Kidney (tissue), 14 donors: ENCODE results near the gene MYO9B. TPM values are rescaled to one million over a fixed set of nuclear protein-coding genes. Genes with fewer than 3 reads are reported as not detected.

Experiments
- DNase-seq, 5 donors: peaks; one replicate each; pipeline ENCODE4 v3.0.0-alpha.2; 2013 to 2020
- FAIRE-seq: peaks from 2 replicates; lab custom pipeline; 2012; peaks lifted over from hg19 to GRCh38; lab: Jason Lieb, UNC
- H3K27ac ChIP-seq, 2 donors: one replicate each; pipeline ENCODE4 v1.7.0; 2013; ENCODE audit warnings: low read depth in 2 of 2, low read length in 2 of 2, inconsistent platforms in 1 of 2
- H3K27me3 ChIP-seq: one replicate; pipeline ENCODE4 v1.7.1; 2013; ENCODE audit warnings: low read length, inconsistent platforms; ENCODE audit not compliant: control insufficient read depth, insufficient read depth
- H3K36me3 ChIP-seq, 3 donors: one replicate each; pipeline versions ENCODE4 v1.7.0 to v1.7.1; 2013; ENCODE audit warnings: low read length in 3 of 3, control low read depth in 1 of 3, inconsistent platforms in 1 of 3; ENCODE audit not compliant: insufficient read depth in 3 of 3, control insufficient read depth in 2 of 3
- H3K4me1 ChIP-seq, 3 donors: one replicate each; pipeline versions ENCODE4 v1.7.0 to v1.7.1; 2013; ENCODE audit warnings: low read length in 3 of 3, inconsistent platforms in 1 of 3, low read depth in 1 of 3; ENCODE audit not compliant: control insufficient read depth in 2 of 3, insufficient read depth in 2 of 3
- H3K4me3 ChIP-seq, 3 donors: one replicate each; pipeline versions ENCODE4 v1.7.0 to v1.8.1; 2013; ENCODE audit warnings: low read length in 3 of 3, control low read depth in 1 of 3, inconsistent platforms in 1 of 3
- H3K9ac ChIP-seq, 3 donors: one replicate each; pipeline versions ENCODE4 v1.7.0 to v1.7.1; 2013; ENCODE audit warnings: low read length in 3 of 3, control low read depth in 1 of 3, inconsistent platforms in 1 of 3
- H3K9me3 ChIP-seq, 3 donors: one replicate each; pipeline versions ENCODE4 v1.7.0 to v1.7.1; 2013; ENCODE audit warnings: low read length in 3 of 3, control low read depth in 1 of 3, inconsistent platforms in 1 of 3; ENCODE audit not compliant: control insufficient read depth in 2 of 3, insufficient read depth in 1 of 3
- intact Hi-C: fragments of 100-400 bp; cut with DNase I; formaldehyde crosslinking; loops from one replicate; pipeline ENCODE4 v1.11.1; 2022
- polyA plus RNA-seq: library from polyadenylated mRNA; stranded (reverse); fragments of 350-450 nt; fragmentation: Illumina TruSeq; extraction: RNeasy Lipid Tissue Mini Kit (QIAGEN cat#74804); gene quantifications from one replicate; pipeline ENCODE4 v1.2.3, GENCODE V29; 2014; ENCODE audit warnings: low read depth, low replicate concordance; ENCODE audit not compliant: insufficient read depth
- total RNA-seq: library from RNA; stranded (reverse); fragmentation: NEBNext Ultra II Directional; extraction: Animal tissue kit (Norgen Biotek cat#: 25700); gene quantifications from one replicate; pipeline ENCODE4 v1.2.1, GENCODE V29; 2021
- TF ChIP-seq, protein P1 (sequence below): IDR thresholded peaks from 3 replicates; pipeline ENCODE4 v1.5.1; 2012; ENCODE audit warnings: mild to moderate bottlenecking, moderate library complexity, borderline replicate concordance; ENCODE audit not compliant: insufficient read depth; ENCODE audit errors: extremely low read depth
- donor health status: control.
- donor health status: control.
- donor health status: control.
- donor health status: control.
- donor health status: control.
- donor health status: DM: yes; HTN: yes; CAD: no.
- donor health status: Normal renal cell carcinoma (clear cell type).

The MYO9B gene
- total and polyA plus RNA-seq, 2 donors from 2014 or later = 14.7 to 68.1 TPM

- Histone ChIP-seq H3K4me1 (no peaks in the 10 kb centered on the region), H3K27ac (no peak overlapping the region), H3K9me3 (peaks cover 0 to 19% (median 0%) of the 10 kb centered on the region in 3 donors), H3K4me3 (no peak overlapping the region), H3K27me3 (no peaks in the 10 kb centered on the region), H3K36me3 (peaks cover 7 to 21% (median 13%) of the 10 kb centered on the region in 3 donors), H3K9ac (no peak overlapping the region)
- intact Hi-C loops = loop anchor here (10.0 kb wide), 1 partner anchor 224 kb away; the partner anchor contains the start of gene ANKLE1
- DNase-seq (no peak), FAIRE-seq (no peak)
- TF ChIP-seq, protein P1, sequence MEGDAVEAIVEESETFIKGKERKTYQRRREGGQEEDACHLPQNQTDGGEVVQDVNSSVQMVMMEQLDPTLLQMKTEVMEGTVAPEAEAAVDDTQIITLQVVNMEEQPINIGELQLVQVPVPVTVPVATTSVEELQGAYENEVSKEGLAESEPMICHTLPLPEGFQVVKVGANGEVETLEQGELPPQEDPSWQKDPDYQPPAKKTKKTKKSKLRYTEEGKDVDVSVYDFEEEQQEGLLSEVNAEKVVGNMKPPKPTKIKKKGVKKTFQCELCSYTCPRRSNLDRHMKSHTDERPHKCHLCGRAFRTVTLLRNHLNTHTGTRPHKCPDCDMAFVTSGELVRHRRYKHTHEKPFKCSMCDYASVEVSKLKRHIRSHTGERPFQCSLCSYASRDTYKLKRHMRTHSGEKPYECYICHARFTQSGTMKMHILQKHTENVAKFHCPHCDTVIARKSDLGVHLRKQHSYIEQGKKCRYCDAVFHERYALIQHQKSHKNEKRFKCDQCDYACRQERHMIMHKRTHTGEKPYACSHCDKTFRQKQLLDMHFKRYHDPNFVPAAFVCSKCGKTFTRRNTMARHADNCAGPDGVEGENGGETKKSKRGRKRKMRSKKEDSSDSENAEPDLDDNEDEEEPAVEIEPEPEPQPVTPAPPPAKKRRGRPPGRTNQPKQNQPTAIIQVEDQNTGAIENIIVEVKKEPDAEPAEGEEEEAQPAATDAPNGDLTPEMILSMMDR = no peak
Observed at GRCh38 chr19:17060802-17061201, 14.8 kb upstream of the MYO9B start.

GRCh38 chr19:17061205-17061604 is 14.4 kb upstream of the MYO9B start:
- no peak for DNase-seq
- Histone ChIP-seq H3K36me3 (peaks cover 7 to 21% (median 13%) of the 10 kb centered on the region in 3 donors), H3K4me1 (no peaks in the 10 kb centered on the region), H3K9me3 (peaks cover 0 to 19% (median 0%) of the 10 kb centered on the region in 3 donors), H3K27me3 (no peaks in the 10 kb centered on the region), H3K27ac (no peak overlapping the region), H3K4me3 (no peak overlapping the region), H3K9ac (no peak overlapping the region)
- intact Hi-C loops = loop anchor here (10.0 kb wide), 1 partner anchor 224 kb away; the partner anchor contains the start of gene ANKLE1
- TF ChIP-seq, protein P1 = no peak
- no peak for FAIRE-seq

GRCh38 chr19:17061691-17062090 is 13.9 kb upstream of the MYO9B start:
- Histone ChIP-seq H3K27me3 (no peaks in the 10 kb centered on the region), H3K27ac (no peak overlapping the region), H3K9ac (no peak overlapping the region), H3K36me3 (peaks cover 7 to 21% (median 13%) of the 10 kb centered on the region in 3 donors), H3K4me3 (no peak overlapping the region), H3K9me3 (peaks cover 0 to 19% (median 0%) of the 10 kb centered on the region in 3 donors), H3K4me1 (no peaks in the 10 kb centered on the region)
- TF ChIP-seq, protein P1 = no peak
- no peak for DNase-seq
- intact Hi-C loops = loop anchor here (10.0 kb wide), 1 partner anchor 223 kb away; the partner anchor contains the start of gene ANKLE1
- no peak for FAIRE-seq
